A673 (cell line): Measurements from ENCODE around the gene SHCBP1. TPM values are rescaled to one million over a fixed set of nuclear protein-coding genes. Genes with fewer than 3 reads are reported as not detected.
"Not testable (repeated sequence)": the region's sequence is repeated elsewhere in the genome, so short reads cannot be mapped to it uniquely, and the experiment has no call there.

Experiments used
- BruUV-seq: library from RNA; stranded (reverse); fragments of 400-500 nt; replicated peaks from 2 replicates; lab custom pipeline; 2021; lab: Mats Ljungman, UMichigan
- CTCF ChIA-PET: fragments of 300-600 bp; sonication (Branson Sonifier 250); formaldehyde crosslinking; loops from one replicate; lab custom pipeline; 2022; ENCODE audit warnings: antibody characterized with exemption; lab: Charles Lee
- POLR2A ChIA-PET: fragments of 300-600 bp; sonication (Branson Sonifier 250); formaldehyde crosslinking; loops from one replicate; lab custom pipeline; 2022; ENCODE audit warnings: antibody characterized with exemption; ENCODE audit not compliant: low non-redundant PET; lab: Charles Lee
- DNase-seq: peaks from one replicate; pipeline ENCODE4 v3.0.0-alpha.2; 2015; ENCODE audit warnings: low spot score
- H3K27ac ChIP-seq: fragments of 200-600 bp; sonication (generic); 2 replicates; pipeline ENCODE4 v1.5.1; 2016; ENCODE audit warnings: mixed run types, low read depth, mild to moderate bottlenecking, mixed read lengths, antibody characterized with exemption, low read length; ENCODE audit not compliant: poor library complexity, severe bottlenecking
- H3K27me3 ChIP-seq: fragments of 200-600 bp; sonication (generic); replicated peaks from 2 replicates; pipeline ENCODE4 v1.6.1; 2017; ENCODE audit warnings: mixed run types, low read depth, mild to moderate bottlenecking, mixed read lengths, antibody characterized with exemption, low read length; ENCODE audit not compliant: insufficient read depth, poor library complexity
- H3K36me3 ChIP-seq: fragments of 200-600 bp; sonication (generic); 2 replicates; pipeline ENCODE4 v1.6.1; 2016; ENCODE audit warnings: mixed run types, mild to moderate bottlenecking, mixed read lengths, antibody characterized with exemption, low read length; ENCODE audit not compliant: insufficient read depth, poor library complexity, severe bottlenecking
- H3K4me1 ChIP-seq: fragments of 200-600 bp; sonication (generic); 2 replicates; pipeline ENCODE4 v1.6.1; 2017; ENCODE audit warnings: mixed run types, mild to moderate bottlenecking, mixed read lengths, antibody characterized with exemption, low read length; ENCODE audit not compliant: insufficient read depth, poor library complexity, severe bottlenecking
- H3K4me3 ChIP-seq: fragments of 200-600 bp; sonication (generic); 2 replicates; pipeline ENCODE4 v1.5.1; 2016; ENCODE audit warnings: low read depth, mixed run types, mild to moderate bottlenecking, mixed read lengths, low read length; ENCODE audit not compliant: poor library complexity, severe bottlenecking
- H3K9me3 ChIP-seq: fragments of 200-600 bp; sonication (generic); 2 replicates; pipeline ENCODE4 v1.6.1; 2016; ENCODE audit warnings: mixed run types, low read depth, mild to moderate bottlenecking, mixed read lengths, antibody characterized with exemption, low read length; ENCODE audit not compliant: poor library complexity, severe bottlenecking
- CTCF ChIP-seq: fragments of 300-800, 200-600 bp; sonication (generic); conservative IDR thresholded peaks from 2 replicates; pipeline ENCODE4 v1.5.1; 2017; ENCODE audit warnings: low read depth, mild to moderate bottlenecking, antibody characterized with exemption, low read length, moderate library complexity, mixed read lengths
- EZH2 ChIP-seq: fragments of 200-600 bp; sonication (generic); IDR thresholded peaks from 2 replicates; pipeline ENCODE4 v1.6.1; 2017; ENCODE audit warnings: borderline replicate concordance, low read depth, mild to moderate bottlenecking, mixed read lengths, antibody characterized with exemption, low read length; ENCODE audit not compliant: poor library complexity, severe bottlenecking
- intact Hi-C: fragments of 100-400 bp; cut with micrococcal nuclease; formaldehyde crosslinking; loops from one replicate; pipeline ENCODE4 v1.10.0; 2022; ENCODE audit not compliant: unreplicated experiment
- total RNA-seq: library from RNA; stranded (reverse); gene quantifications from 2 replicates; pipeline ENCODE4 v1.2.3, GENCODE V29; 2021

Gene SHCBP1
- total RNA-seq, 1 experiment from 2014 or later, result 46.5 TPM

GRCh38 chr16:46558018-46558417 is 63.2 kb downstream of the SHCBP1 start:
- CTCF ChIA-PET, result no interaction called here
- no peaks in the 10 kb centered on the region for H3K27me3 ChIP-seq
- intact Hi-C loops, result loop anchor here (10.0 kb wide), 1 partner anchor 1607 kb away; no protein-coding TSS in a partner anchor

DNA sequence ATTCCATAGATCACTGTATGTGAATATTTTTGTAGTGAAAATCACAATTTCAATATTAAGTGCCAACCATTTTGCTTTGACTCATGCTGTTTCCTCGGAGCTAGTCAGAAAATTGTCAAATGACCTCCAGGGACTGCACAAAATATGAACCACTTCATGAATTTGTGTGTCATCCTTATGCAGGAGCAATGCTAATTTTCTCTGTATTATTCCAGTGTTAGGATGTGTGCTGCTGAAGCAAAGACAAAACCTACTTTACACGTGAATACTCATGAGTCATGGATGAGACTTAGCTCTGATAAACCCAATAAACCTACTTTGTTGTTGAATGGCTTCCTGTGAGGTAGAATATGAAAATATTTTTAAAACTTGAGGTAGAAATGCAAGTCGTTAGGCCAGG is 65.2 kb downstream of the SHCBP1 start:
- no peaks in the 10 kb centered on the region for H3K9me3 ChIP-seq
- H3K27ac ChIP-seq, result no peak overlapping the region
- DNase-seq, result no peak
- CTCF ChIA-PET, result interaction anchor here (1.1 kb wide), 1 partner anchor 1609 kb away, joined by 3 read pairs; no protein-coding TSS in a partner anchor
- POLR2A ChIA-PET, result no interaction called here
- H3K36me3 ChIP-seq, result no peaks in the 10 kb centered on the region
- H3K4me3 ChIP-seq, result no peak overlapping the region
- no peaks in the 10 kb centered on the region for H3K27me3 ChIP-seq
- intact Hi-C loops, result loop anchor here (10.0 kb wide), 1 partner anchor 1609 kb away; no protein-coding TSS in a partner anchor
- BruUV-seq, result no TSS peak
- TF ChIP-seq EZH2 (no peak), CTCF (no peak)
- no peaks in the 10 kb centered on the region for H3K4me1 ChIP-seq

More at GRCh38 chr16:46558018-46558417, 63.2 kb downstream of the SHCBP1 start:
- Histone ChIP-seq H3K4me1 (no peaks in the 10 kb centered on the region), H3K36me3 (no peaks in the 10 kb centered on the region), H3K27ac (no peak overlapping the region), H3K4me3 (no peak overlapping the region), H3K9me3 (no peaks in the 10 kb centered on the region)
- POLR2A ChIA-PET, result no interaction called here
- BruUV-seq, result no TSS peak
- DNase-seq, result no peak
- TF ChIP-seq EZH2 (no peak), CTCF (no peak)

- BruUV-seq, H3K27me3 ChIP-seq, H3K27ac ChIP-seq, H3K4me1 ChIP-seq, POLR2A ChIA-PET, H3K36me3 ChIP-seq, H3K4me3 ChIP-seq, CTCF ChIA-PET, H3K9me3 ChIP-seq: not testable (repeated sequence)
- peak; percentile 71 for DNase-seq
- peak; percentile 77 for TF ChIP-seq CTCF
- intact Hi-C loops, result loop anchor here (10.0 kb wide), 1 partner anchor 1610 kb away; no protein-coding TSS in a partner anchor
These were observed 66.7 kb downstream of the SHCBP1 start for GRCh38 chr16:46554435-46554834.
